GM12891 (cell line): ENCODE results near the gene PHC3.

Experiments
- PAX5 ChIP-seq: IDR thresholded peaks from 2 replicates; pipeline ENCODE4 v1.6.1; 2011; ENCODE audit warnings: low read length, moderate library complexity, mild to moderate bottlenecking; ENCODE audit not compliant: insufficient read depth, severe bottlenecking
- POLR2A ChIP-seq: IDR thresholded peaks from 2 replicates; pipeline ENCODE4 v1.6.1; 2011; ENCODE audit warnings: low read depth, low read length, control low read depth
- POLR2AphosphoS5 ChIP-seq: IDR thresholded peaks from 2 replicates; pipeline ENCODE4 v1.6.1; 2011; ENCODE audit warnings: low read depth, low read length, control low read depth
- POU2F2 ChIP-seq: IDR thresholded peaks from 2 replicates; pipeline ENCODE4 v1.6.1; 2011; ENCODE audit warnings: low read depth, mild to moderate bottlenecking, control low read depth, low read length, moderate library complexity
- SPI1 ChIP-seq: IDR thresholded peaks from 2 replicates; pipeline ENCODE4 v1.6.1; 2011; ENCODE audit warnings: low read depth, low read length, control low read depth
- TAF1 ChIP-seq: IDR thresholded peaks from 2 replicates; pipeline ENCODE4 v1.6.1; 2011; ENCODE audit warnings: low read depth, low read length, control low read depth

DNA sequence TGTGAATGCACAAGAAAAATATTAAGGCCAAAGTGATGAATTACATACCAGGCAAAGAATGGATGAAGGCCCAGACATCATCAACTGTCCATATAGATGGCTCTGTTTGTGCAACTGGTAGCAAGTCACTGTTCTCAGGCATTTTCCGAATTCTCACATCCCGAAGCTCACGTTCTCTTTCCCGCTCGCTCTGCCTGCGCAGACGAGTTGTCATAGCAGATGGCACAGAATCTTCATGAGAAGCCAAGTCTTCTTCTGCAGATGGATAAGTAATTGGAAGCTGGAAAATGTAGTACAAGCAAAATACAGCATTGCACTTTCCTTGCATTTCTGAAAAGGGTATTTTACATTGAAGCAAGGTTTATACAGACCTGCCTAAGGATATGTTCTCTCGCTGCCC is 79.1 kb downstream of the PHC3 start:
- TF ChIP-seq POLR2A, result no peak
- no peak for TF ChIP-seq POU2F2
- TF ChIP-seq POLR2AphosphoS5, result no peak
- no peak for TF ChIP-seq SPI1
- TF ChIP-seq TAF1, result no peak
- no peak for TF ChIP-seq PAX5
